Keratinocyte (primary cell): Measurements from ENCODE around the gene TECPR1. TPM values are rescaled to one million over a fixed set of nuclear protein-coding genes. Genes with fewer than 3 reads are reported as not detected.

Experiments used
- DNase-seq: peaks from one replicate; pipeline ENCODE4 v3.0.0-alpha.2; 2011; ENCODE audit warnings: low read depth, missing footprints, low spot score
- FAIRE-seq: peaks from 2 replicates; lab custom pipeline; 2011; peaks lifted over from hg19 to GRCh38; lab: Jason Lieb, UNC
- H2AFZ ChIP-seq: 2 replicates; pipeline ENCODE4 v1.6.0; 2012; ENCODE audit warnings: low read length, control low read depth, inconsistent platforms; ENCODE audit not compliant: control insufficient read depth
- H3K27ac ChIP-seq: 2 replicates; pipeline ENCODE4 v1.5.1; 2011; ENCODE audit warnings: low read length; ENCODE audit not compliant: control insufficient read depth, insufficient read depth
- H3K27me3 ChIP-seq: 3 replicates; pipeline ENCODE4 v1.6.0; 2011; ENCODE audit warnings: low read length; ENCODE audit not compliant: control insufficient read depth, insufficient read depth; ENCODE audit errors: extremely low read depth
- H3K36me3 ChIP-seq, 2 experiments: 2 replicates in 1 of 2; 3 replicates in 1 of 2; pipeline ENCODE4 v1.5.1; 2011; ENCODE audit warnings: low read length in 2 of 2, mild to moderate bottlenecking in 1 of 2; ENCODE audit not compliant: control insufficient read depth in 2 of 2, insufficient read depth in 2 of 2; ENCODE audit errors: extremely low read depth in 1 of 2
- H3K4me1 ChIP-seq: 3 replicates; pipeline ENCODE4 v1.5.1; 2011; ENCODE audit warnings: low read length; ENCODE audit not compliant: control insufficient read depth, insufficient read depth; ENCODE audit errors: extremely low read depth
- H3K4me2 ChIP-seq: 3 replicates; pipeline ENCODE4 v1.6.0; 2011; ENCODE audit warnings: low read depth, low read length; ENCODE audit not compliant: control insufficient read depth, insufficient read depth; ENCODE audit errors: extremely low read depth
- H3K4me3 ChIP-seq, 3 experiments: fragments of 200-600 bp in 1 of 3; sonication (generic) in 1 of 3; 2 replicates in 2 of 3; 3 replicates in 1 of 3; pipeline ENCODE4 v1.5.1; 2011 to 2016; ENCODE audit warnings: low read length in 3 of 3, mild to moderate bottlenecking in 3 of 3, control low read depth in 2 of 3, inconsistent platforms in 1 of 3, low read depth in 1 of 3, mixed read lengths in 1 of 3, mixed run types in 1 of 3, moderate library complexity in 1 of 3; ENCODE audit not compliant: control insufficient read depth in 2 of 3, insufficient read depth in 2 of 3; ENCODE audit errors: extremely low read depth in 1 of 3
- H3K79me2 ChIP-seq: 2 replicates; pipeline ENCODE4 v1.6.0; 2012; ENCODE audit warnings: low read length; ENCODE audit not compliant: control insufficient read depth, insufficient read depth
- H3K9ac ChIP-seq: 3 replicates; pipeline ENCODE4 v1.6.0; 2011; ENCODE audit warnings: low read length; ENCODE audit not compliant: control insufficient read depth, insufficient read depth; ENCODE audit errors: extremely low read depth
- H3K9me1 ChIP-seq: 3 replicates; pipeline ENCODE4 v1.6.0; 2011; ENCODE audit warnings: low read length; ENCODE audit not compliant: control insufficient read depth, insufficient read depth; ENCODE audit errors: extremely low read depth
- H3K9me3 ChIP-seq: 2 replicates; pipeline ENCODE4 v1.5.1; 2012; ENCODE audit warnings: low read depth, low read length; ENCODE audit not compliant: control insufficient read depth
- H4K20me1 ChIP-seq: 3 replicates; pipeline ENCODE4 v1.6.0; 2011; ENCODE audit warnings: low read length; ENCODE audit not compliant: control insufficient read depth, insufficient read depth; ENCODE audit errors: extremely low read depth
- CTCF ChIP-seq, 3 experiments: IDR thresholded peaks in 1 of 3; conservative IDR thresholded peaks in 1 of 3; optimal IDR thresholded peaks in 1 of 3; 2 replicates in 2 of 3; 3 replicates in 1 of 3; pipeline versions ENCODE3 to v1.5.1; 2011; ENCODE audit warnings: low read length in 3 of 3, mild to moderate bottlenecking in 3 of 3, moderate library complexity in 2 of 3, control low read depth in 1 of 3, inconsistent platforms in 1 of 3; ENCODE audit not compliant: insufficient read depth in 2 of 3; ENCODE audit errors: extremely low read depth in 1 of 3
- EZH2 ChIP-seq: IDR thresholded peaks from one replicate; pipeline ENCODE4 v1.6.1; 2012; ENCODE audit warnings: inconsistent platforms, mild to moderate bottlenecking, low read length, moderate library complexity
- dilution Hi-C: fragments of 300-500 bp; cut with MboI; formaldehyde crosslinking; loops from one replicate; pipeline ENCODE4 v1.7.0; 2020; ENCODE audit warnings: low sequenced_read_pairs; ENCODE audit not compliant: extremely low pct_ligation_motif_present
- polyA plus RNA-seq, 5 experiments: library from polyadenylated mRNA; depleted of rRNA in 3 of 5; stranded (reverse) in 3 of 5; stranded (forward) in 1 of 5; unstranded in 1 of 5; fragments of >200 nt; gene quantifications; 1 replicate in 1 of 5; 2 replicates in 3 of 5; 3 replicates in 1 of 5; pipeline versions ENCODE4 v1.2.1 to v1.2.3, GENCODE V29; 2011 to 2012; ENCODE audit warnings: missing spikeins in 2 of 5, low read depth in 1 of 5, low replicate concordance in 1 of 5

TECPR1 gene
- polyA plus RNA-seq, 1 donor (not counting 4 experiments of a cell fraction or from before 2014, with no cell fraction given) = 2.4 TPM

GRCh38 chr7:98168181-98168903 lies 83.7 kb downstream of the TECPR1 start:
- H3K9me3 ChIP-seq = no peaks in the 10 kb centered on the region
- H3K9ac ChIP-seq = no peak overlapping the region
- H2AFZ ChIP-seq = no peak overlapping the region
- no peaks in the 10 kb centered on the region for H3K9me1 ChIP-seq
- peak; percentile 74 for FAIRE-seq
- H4K20me1 ChIP-seq = no peaks in the 10 kb centered on the region
- no peak overlapping the region for H3K4me3 ChIP-seq
- H3K4me1 ChIP-seq = peaks cover 24% of the 10 kb centered on the region
- dilution Hi-C loops = no loop called here
- peaks cover 11% of the 10 kb centered on the region for H3K79me2 ChIP-seq
- DNase-seq = peak; percentile 46
- no peaks in the 10 kb centered on the region for H3K27me3 ChIP-seq
- TF ChIP-seq EZH2 = no peak
- peak; percentile 67 to 76 (median 72) for TF ChIP-seq CTCF (optimal IDR thresholded peaks at IDR 0.05 in 1 of 3, IDR thresholded peaks at IDR 0.05 in 1 of 3, conservative IDR thresholded peaks at IDR 0.05 in 1 of 3; ENCODE audit: extremely low read depth in 1 of 3, insufficient read depth in 2 of 3, low read length in 3 of 3)
- no peak overlapping the region for H3K27ac ChIP-seq
- no peak overlapping the region for H3K4me2 ChIP-seq
- peaks cover 0 to 5% of the 10 kb centered on the region in 2 experiments for H3K36me3 ChIP-seq

GRCh38 chr7:98167653-98168052 lies 84.4 kb downstream of the TECPR1 start:
- Histone ChIP-seq H3K27ac (no peak overlapping the region), H4K20me1 (no peaks in the 10 kb centered on the region), H3K4me2 (no peak overlapping the region), H3K9me1 (no peaks in the 10 kb centered on the region), H3K4me1 (peaks cover 30% of the 10 kb centered on the region), H3K4me3 (no peak overlapping the region), H3K36me3 (peaks cover 0 to 5% of the 10 kb centered on the region in 2 experiments), H3K9ac (no peak overlapping the region), H3K27me3 (no peaks in the 10 kb centered on the region), H2AFZ (no peak overlapping the region), H3K79me2 (peaks cover 11% of the 10 kb centered on the region), H3K9me3 (no peaks in the 10 kb centered on the region)
- FAIRE-seq (no peak), DNase-seq (no peak)
- TF ChIP-seq EZH2 = no peak
- dilution Hi-C loops = no loop called here

- Histone ChIP-seq H2AFZ (no peak overlapping the region), H3K79me2 (peaks cover 11% of the 10 kb centered on the region), H3K27me3 (no peaks in the 10 kb centered on the region), H3K27ac (no peak overlapping the region), H3K9me1 (no peaks in the 10 kb centered on the region), H3K9me3 (no peaks in the 10 kb centered on the region), H3K4me1 (peaks cover 35% of the 10 kb centered on the region), H3K4me2 (no peak overlapping the region), H3K36me3 (peaks cover 0 to 3% of the 10 kb centered on the region in 2 experiments), H4K20me1 (no peaks in the 10 kb centered on the region), H3K9ac (no peak overlapping the region), H3K4me3 (no peak overlapping the region)
- dilution Hi-C loops = no loop called here
- DNase-seq = no peak
- TF ChIP-seq CTCF (optimal IDR thresholded peaks at IDR 0.05 in 1 of 3, IDR thresholded peaks at IDR 0.05 in 1 of 3, conservative IDR thresholded peaks at IDR 0.05 in 1 of 3; ENCODE audit: extremely low read depth in 1 of 3, insufficient read depth in 2 of 3, low read length in 3 of 3) (no peak), EZH2 (no peak)
- no peak for FAIRE-seq
Measured at GRCh38 chr7:98166668-98166970, 85.4 kb downstream of the TECPR1 start.
